ENCODE data around the gene KRTAP6-2.

The KRTAP6-2 gene

GRCh38 chr21:30625449-30626165, 26.9 kb upstream of the KRTAP6-2 start:
- no peak for TF ChIP-seq CTCF (IDR thresholded peaks at IDR 0.05; ENCODE audit: low read depth, low read length)

GRCh38 chr21:30623362-30623761, 24.7 kb upstream of the KRTAP6-2 start:
- no peak for TF ChIP-seq CTCF (IDR thresholded peaks at IDR 0.05; ENCODE audit: low read depth, low read length)
- DNase-seq (ENCODE audit: extremely low read depth, low read depth), result no peak

More at GRCh38 chr21:30625449-30626165, 26.9 kb upstream of the KRTAP6-2 start:
- no peak for DNase-seq (ENCODE audit: extremely low read depth, low read depth)

- DNase-seq (ENCODE audit: extremely low read depth, low read depth), result no peak
- TF ChIP-seq CTCF (IDR thresholded peaks at IDR 0.05; ENCODE audit: low read depth, low read length), result no peak
Measured at GRCh38 chr21:30620522-30620921, 21.8 kb upstream of the KRTAP6-2 start, which contains the start of gene KRTAP20-4. Gene KRTAP20-4 (plus strand): TSS chr21:30620627.

- no peak for DNase-seq (ENCODE audit: extremely low read depth, low read depth)
- no peak for TF ChIP-seq CTCF (IDR thresholded peaks at IDR 0.05; ENCODE audit: low read depth, low read length)
Measured at GRCh38 chr21:30620080-30620479, 21.4 kb upstream of the KRTAP6-2 start.

- TF ChIP-seq CTCF (IDR thresholded peaks at IDR 0.05; ENCODE audit: low read depth, low read length), result no peak
- no peak for DNase-seq (ENCODE audit: extremely low read depth, low read depth)
Measured at GRCh38 chr21:30616125-30616524, 17.4 kb upstream of the KRTAP6-2 start, which contains the start of gene KRTAP20-1. Gene KRTAP20-1 (plus strand): TSS chr21:30616425. CDS start chr21:30616455, 30 bp downstream.

GRCh38 chr21:30615199-30615598, 16.5 kb upstream of the KRTAP6-2 start:
- no peak for DNase-seq (ENCODE audit: extremely low read depth, low read depth)
- TF ChIP-seq CTCF (IDR thresholded peaks at IDR 0.05; ENCODE audit: low read depth, low read length), result no peak

GRCh38 chr21:30613836-30614235, 15.1 kb upstream of the KRTAP6-2 start, which contains the start of gene KRTAP6-1:
Gene KRTAP6-1 (minus strand): TSS chr21:30613930. CDS start chr21:30613904, 26 bp downstream.
- TF ChIP-seq CTCF (IDR thresholded peaks at IDR 0.05; ENCODE audit: low read depth, low read length), result no peak
- DNase-seq (ENCODE audit: extremely low read depth, low read depth), result no peak
